Spleen (tissue), 11 donors: Measurements from ENCODE around the gene CAMK1G. TPM values are rescaled to one million over a fixed set of nuclear protein-coding genes. Genes with fewer than 3 reads are reported as not detected.

Experiments used
- DNase-seq: peaks from one replicate; pipeline ENCODE4 v3.0.0-alpha.2; 2020
- H3K27ac ChIP-seq, 8 donors: fragments of 200-600 bp; sonication (generic) in 7 of 8; 1 replicate in 4 of 8; 2 replicates in 4 of 8; pipeline versions ENCODE4 v1.5.0 to v1.8.0; 2016 to 2021; ENCODE audit warnings: inconsistent platforms in 4 of 8, mild to moderate bottlenecking in 4 of 8, moderate library complexity in 1 of 8
- H3K27me3 ChIP-seq, 7 donors: fragments of 200-600 bp; sonication (generic) in 6 of 7; replicated peaks in 1 of 7; 1 replicate in 4 of 7; 2 replicates in 3 of 7; pipeline versions ENCODE4 v1.5.0 to v1.8.0; 2016 to 2021; ENCODE audit warnings: inconsistent platforms in 3 of 7, mild to moderate bottlenecking in 1 of 7
- H3K36me3 ChIP-seq, 6 donors: fragments of 200-600 bp; sonication (generic) in 5 of 6; 1 replicate in 4 of 6; 2 replicates in 2 of 6; pipeline versions ENCODE4 v1.5.0 to v1.8.0; 2016 to 2021; ENCODE audit warnings: inconsistent platforms in 2 of 6
- H3K4me1 ChIP-seq, 6 donors: fragments of 200-600 bp; sonication (generic) in 5 of 6; 1 replicate in 3 of 6; 2 replicates in 3 of 6; pipeline versions ENCODE4 v1.5.0 to v1.8.0; 2016 to 2021; ENCODE audit warnings: inconsistent platforms in 3 of 6
- H3K4me3 ChIP-seq, 8 donors: fragments of 200-600 bp; sonication (generic) in 7 of 8; 1 replicate in 4 of 8; 2 replicates in 4 of 8; pipeline versions ENCODE4 v1.5.0 to v1.8.0; 2016 to 2021; ENCODE audit warnings: inconsistent platforms in 4 of 8, mild to moderate bottlenecking in 4 of 8, moderate library complexity in 2 of 8
- H3K9me3 ChIP-seq, 8 donors: fragments of 200-600 bp; sonication (generic) in 7 of 8; 1 replicate in 4 of 8; 2 replicates in 4 of 8; pipeline versions ENCODE4 v1.5.0 to v1.8.0; 2016 to 2021; ENCODE audit warnings: inconsistent platforms in 4 of 8
- POLR2A ChIP-seq, 3 donors: fragments of 450-650 bp; IDR thresholded peaks; one replicate each; pipeline ENCODE4 v1.5.1; 2017; ENCODE audit warnings: antibody characterized with exemption in 3 of 3, mild to moderate bottlenecking in 1 of 3
- POLR2AphosphoS5 ChIP-seq, 3 donors: sonication (generic); formaldehyde crosslinking; IDR thresholded peaks; one replicate each; pipeline ENCODE4 v1.5.1; 2017; ENCODE audit warnings: antibody characterized with exemption in 3 of 3
- WGBS, 5 donors: extraction: QIAGEN DNeasy Blood & Tissue Kit in 3 of 5; methylation state at CpG; one replicate each; pipeline versions ENCODE4 v1.1.5 to v1.1.7; 2013 to 2018; 5-methylcytosine and 5-hydroxymethylcytosine counted together
- intact Hi-C: fragments of 100-400 bp; cut with DNase I; formaldehyde crosslinking; loops from one replicate; pipeline ENCODE4 v1.15.0; 2023; ENCODE audit warnings: low total_unique reads
- polyA plus RNA-seq, 3 donors: library from polyadenylated mRNA; stranded (reverse); fragments of 200-250 nt; gene quantifications; one replicate each; pipeline ENCODE4 v1.2.1, GENCODE V29; 2013
- total RNA-seq, 7 donors: library from RNA; depleted of rRNA in 3 of 7; stranded (reverse); fragments of >200 nt in 3 of 7; fragmentation: NEBNext Ultra II Directional in 4 of 7; extraction: Animal tissue kit (Norgen Biotek cat#: 25700) in 4 of 7; gene quantifications; one replicate each; pipeline versions ENCODE4 v1.1.0 to v1.2.1, GENCODE V29; 2016 to 2021
- TF ChIP-seq, protein P1 (sequence below), 11 experiments: fragments of 200-600 bp in 7 of 11; fragments of 450-650 bp in 4 of 11; sonication (generic) in 4 of 11; IDR thresholded peaks in 8 of 11; conservative IDR thresholded peaks in 3 of 11; 1 replicate in 7 of 11; 2 replicates in 4 of 11; pipeline versions ENCODE4 v1.4.0 to v1.8.0; 2016 to 2021; ENCODE audit warnings: antibody characterized with exemption in 11 of 11, inconsistent platforms in 4 of 11, mild to moderate bottlenecking in 1 of 11
- donor health status: healthy with polysubstance abuse.
- donor health status: DM: no; HTN: no; CAD: no; lungs with moderate emphysema.
- donor health status: DM: no; HTN: no; CAD: no.
- donor health status: Bipolar disorder and iron deficiency.
- donor health status: healthy.
- donor health status: DM: no; HTN: no; CAD: no.
- donor health status: DM: yes; HTN: yes; CAD: no.

The CAMK1G gene
- total and polyA plus RNA-seq, 10 donors, result 0.68 to 12.2 (median 3.0) TPM

DNA sequence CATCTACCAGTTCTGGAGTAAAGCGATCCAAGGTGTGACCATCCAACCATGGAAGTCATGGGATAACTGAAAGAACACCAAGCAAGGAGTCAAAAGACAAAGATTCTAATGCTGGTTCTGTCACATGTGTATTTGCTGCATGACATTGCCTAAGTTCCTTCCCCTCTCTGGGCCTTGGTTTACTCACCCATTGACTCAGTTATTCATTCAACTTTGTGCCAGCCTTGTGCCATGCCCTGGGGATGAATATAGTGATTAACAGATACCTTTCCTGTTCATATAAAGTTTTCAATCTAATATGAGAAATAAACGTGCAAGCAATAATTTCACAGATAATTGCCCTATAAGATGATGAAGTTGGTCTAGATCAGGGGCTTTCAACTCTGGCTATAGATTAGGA, 33.0 kb upstream of the CAMK1G start:
- no peak overlapping the region for H3K4me3 ChIP-seq
- intact Hi-C loops, result no loop called here
- 75 to 90% (median 80%) methylated on average over 2 of the region's 2 CpGs for WGBS, 5 donors
- H3K9me3 ChIP-seq, result no peaks in the 10 kb centered on the region
- no peak for DNase-seq
- no peaks in the 10 kb centered on the region for H3K4me1 ChIP-seq
- no peak overlapping the region for H3K27ac ChIP-seq
- peaks cover 0 to 44% (median 0%) of the 10 kb centered on the region in 7 donors for H3K27me3 ChIP-seq
- TF ChIP-seq POLR2A (IDR thresholded peaks at IDR 0.05), result no peak
- TF ChIP-seq, protein P1, sequence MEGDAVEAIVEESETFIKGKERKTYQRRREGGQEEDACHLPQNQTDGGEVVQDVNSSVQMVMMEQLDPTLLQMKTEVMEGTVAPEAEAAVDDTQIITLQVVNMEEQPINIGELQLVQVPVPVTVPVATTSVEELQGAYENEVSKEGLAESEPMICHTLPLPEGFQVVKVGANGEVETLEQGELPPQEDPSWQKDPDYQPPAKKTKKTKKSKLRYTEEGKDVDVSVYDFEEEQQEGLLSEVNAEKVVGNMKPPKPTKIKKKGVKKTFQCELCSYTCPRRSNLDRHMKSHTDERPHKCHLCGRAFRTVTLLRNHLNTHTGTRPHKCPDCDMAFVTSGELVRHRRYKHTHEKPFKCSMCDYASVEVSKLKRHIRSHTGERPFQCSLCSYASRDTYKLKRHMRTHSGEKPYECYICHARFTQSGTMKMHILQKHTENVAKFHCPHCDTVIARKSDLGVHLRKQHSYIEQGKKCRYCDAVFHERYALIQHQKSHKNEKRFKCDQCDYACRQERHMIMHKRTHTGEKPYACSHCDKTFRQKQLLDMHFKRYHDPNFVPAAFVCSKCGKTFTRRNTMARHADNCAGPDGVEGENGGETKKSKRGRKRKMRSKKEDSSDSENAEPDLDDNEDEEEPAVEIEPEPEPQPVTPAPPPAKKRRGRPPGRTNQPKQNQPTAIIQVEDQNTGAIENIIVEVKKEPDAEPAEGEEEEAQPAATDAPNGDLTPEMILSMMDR (IDR thresholded peaks at IDR 0.05 in 8 of 11, conservative IDR thresholded peaks at IDR 0.05 in 3 of 11), result no peak
- H3K36me3 ChIP-seq, result no peaks in the 10 kb centered on the region

DNA sequence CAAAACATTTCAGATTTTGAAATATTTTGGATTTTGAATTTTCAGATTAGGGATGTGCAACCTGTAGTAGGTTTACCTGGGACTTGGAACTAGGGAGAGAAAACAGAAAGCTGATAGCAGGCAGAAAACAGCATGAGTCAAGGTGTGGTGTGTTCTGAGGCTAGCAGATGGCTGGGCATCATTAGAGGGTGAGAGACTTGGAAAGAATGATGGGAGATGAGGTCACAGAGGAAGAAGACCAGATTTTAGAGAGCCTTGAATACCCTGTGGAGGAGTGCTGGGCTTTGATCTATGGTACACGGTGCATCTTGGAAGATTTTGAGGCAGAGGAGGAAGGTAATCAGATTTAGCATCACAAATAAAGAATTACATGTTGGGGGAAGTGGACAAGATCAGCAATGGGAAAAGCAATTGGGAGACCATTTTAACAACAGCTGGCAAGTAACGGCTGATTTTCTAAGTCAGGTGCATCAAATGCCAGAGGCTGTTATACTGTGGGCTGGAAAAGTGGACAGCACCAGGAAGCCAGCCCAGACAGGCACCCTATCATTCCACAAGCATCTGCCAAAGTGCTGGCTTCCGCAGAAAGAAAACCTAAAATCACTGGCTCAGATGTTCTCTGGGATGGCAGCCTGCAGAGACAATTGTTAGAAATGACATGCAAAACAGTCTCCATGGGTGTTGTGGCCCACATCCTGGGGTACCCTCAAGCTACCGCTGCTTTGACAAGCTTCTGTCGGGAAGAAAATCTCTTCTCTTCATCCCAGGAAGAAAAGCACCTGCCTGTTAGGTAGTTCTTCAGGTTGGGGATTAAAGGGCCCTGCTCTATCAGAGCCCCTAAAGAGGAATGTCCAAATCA, 30.9 kb upstream of the CAMK1G start:
- H3K9me3 ChIP-seq, result no peaks in the 10 kb centered on the region
- intact Hi-C loops, result no loop called here
- 55 to 70% (median 58%) methylated on average over 5 of the region's 5 CpGs for WGBS, 5 donors
- H3K27me3 ChIP-seq, result peaks cover 0 to 40% (median 0%) of the 10 kb centered on the region in 7 donors
- no peaks in the 10 kb centered on the region for H3K36me3 ChIP-seq
- no peaks in the 10 kb centered on the region for H3K4me1 ChIP-seq
- no peak for TF ChIP-seq POLR2A (IDR thresholded peaks at IDR 0.05)
- TF ChIP-seq, protein P1 (IDR thresholded peaks at IDR 0.05 in 8 of 11, conservative IDR thresholded peaks at IDR 0.05 in 3 of 11), result no peak
- TF ChIP-seq POLR2AphosphoS5 (IDR thresholded peaks at IDR 0.05), result no peak
- H3K4me3 ChIP-seq, result no peak overlapping the region
- no peak overlapping the region for H3K27ac ChIP-seq
- DNase-seq, result no peak

DNA sequence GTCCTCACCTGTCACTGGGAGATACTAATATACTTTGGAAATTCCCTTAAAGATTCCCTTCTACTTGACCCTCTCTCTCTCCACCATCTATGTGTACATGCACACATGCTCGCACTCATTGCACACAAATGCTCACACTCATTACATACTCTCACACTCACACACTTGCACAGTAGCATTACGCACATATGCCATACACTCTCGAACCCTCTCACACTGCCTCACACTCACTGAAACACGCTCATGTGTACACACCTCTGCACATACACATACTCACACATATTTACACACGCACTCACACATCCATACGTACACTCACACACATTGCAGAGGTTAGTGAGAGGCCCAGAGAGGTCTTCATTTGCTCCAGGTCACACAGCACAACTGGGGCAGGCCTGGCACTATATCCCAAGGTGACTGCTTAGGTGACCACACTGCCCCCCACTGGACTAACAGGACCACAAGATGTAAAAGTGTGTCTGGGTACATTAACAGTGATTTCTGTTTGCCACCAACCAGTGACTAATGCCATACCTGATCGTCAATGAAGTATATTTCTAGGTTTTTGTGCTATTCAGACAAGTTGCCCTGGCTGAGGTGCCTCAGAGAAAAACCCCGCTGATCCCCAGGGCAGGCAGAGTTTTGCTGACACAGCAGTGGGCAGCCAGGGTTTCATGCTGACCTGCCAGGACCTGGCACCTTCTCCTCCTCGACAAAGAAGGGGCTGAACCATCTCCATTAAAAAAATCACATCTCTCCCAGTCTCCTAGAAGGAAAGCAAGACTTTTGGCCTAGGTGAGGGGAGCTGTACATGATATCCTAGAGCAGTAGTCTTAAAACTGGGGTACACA, 28.5 kb upstream of the CAMK1G start:
- Histone ChIP-seq H3K27me3 (peaks cover 0 to 17% (median 0%) of the 10 kb centered on the region in 7 donors), H3K4me1 (no peaks in the 10 kb centered on the region), H3K36me3 (no peaks in the 10 kb centered on the region), H3K27ac (no peak overlapping the region), H3K4me3 (no peak overlapping the region), H3K9me3 (no peaks in the 10 kb centered on the region)
- no peak for DNase-seq
- intact Hi-C loops, result no loop called here
- WGBS, 5 donors, result 85 to 92% (median 89%) methylated on average over 9 of the region's 9 CpGs
- TF ChIP-seq, protein P1 (IDR thresholded peaks at IDR 0.05 in 8 of 11, conservative IDR thresholded peaks at IDR 0.05 in 3 of 11), result no peak
- TF ChIP-seq POLR2A (IDR thresholded peaks at IDR 0.05) (no peak), POLR2AphosphoS5 (IDR thresholded peaks at IDR 0.05) (no peak)
